Spleen (tissue), 7 donors: ENCODE data around the gene LSM14A.

ENCODE experiments used
- CTCF ChIP-seq, 11 experiments: fragments of 200-600 bp in 7 of 11; fragments of 450-650 bp in 4 of 11; sonication (generic) in 4 of 11; IDR thresholded peaks in 8 of 11; conservative IDR thresholded peaks in 3 of 11; 1 replicate in 7 of 11; 2 replicates in 4 of 11; pipeline versions ENCODE4 v1.4.0 to v1.8.0; 2016 to 2021; ENCODE audit warnings: antibody characterized with exemption in 11 of 11, inconsistent platforms in 4 of 11, mild to moderate bottlenecking in 1 of 11
- POLR2A ChIP-seq, 3 donors: fragments of 450-650 bp; IDR thresholded peaks; one replicate each; pipeline ENCODE4 v1.5.1; 2017; ENCODE audit warnings: antibody characterized with exemption in 3 of 3, mild to moderate bottlenecking in 1 of 3
- donor health status: DM: no; HTN: no; CAD: no; lungs with moderate emphysema.
- donor health status: DM: no; HTN: no; CAD: no.
- donor health status: DM: no; HTN: no; CAD: no.

DNA sequence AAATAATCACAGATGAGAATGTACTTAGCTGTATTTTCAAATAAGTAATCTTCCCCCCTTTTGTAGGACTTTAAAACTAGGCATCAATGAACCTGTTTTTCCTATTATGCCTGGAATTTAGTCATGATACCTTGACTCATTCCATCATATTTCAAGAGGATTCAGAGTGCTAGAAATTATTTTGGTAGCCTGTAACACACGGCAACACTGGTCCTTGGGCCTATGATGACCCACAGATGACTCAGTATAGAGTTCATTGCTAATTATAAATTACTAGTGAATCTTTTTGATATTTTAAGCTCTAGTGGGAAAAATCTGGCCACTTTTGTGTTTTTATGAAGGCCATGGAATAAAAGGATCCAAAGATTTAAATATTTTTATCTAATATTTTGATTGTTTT is 56.0 kb downstream of the LSM14A start:
- TF ChIP-seq CTCF (IDR thresholded peaks at IDR 0.05 in 8 of 11, conservative IDR thresholded peaks at IDR 0.05 in 3 of 11) (no peak), POLR2A (IDR thresholded peaks at IDR 0.05) (no peak)
